Uterus (tissue), 2 donors: Measurements from ENCODE around the gene TNFAIP8L1.

Source experiments
- POLR2A ChIP-seq, 2 donors: fragments of 450-650 bp; IDR thresholded peaks; one replicate each; pipeline ENCODE4 v1.6.1; 2016; ENCODE audit warnings: antibody characterized with exemption in 2 of 2, mild to moderate bottlenecking in 1 of 2, moderate library complexity in 1 of 2
- TF ChIP-seq, protein P1 (sequence below), 4 experiments: fragments of 200-600 bp in 2 of 4; fragments of 450-650 bp in 2 of 4; sonication (generic) in 2 of 4; IDR thresholded peaks; one replicate each; pipeline ENCODE4 v1.5.1; 2016 to 2019; ENCODE audit warnings: antibody characterized with exemption in 4 of 4, mild to moderate bottlenecking in 2 of 4, moderate library complexity in 1 of 4

DNA sequence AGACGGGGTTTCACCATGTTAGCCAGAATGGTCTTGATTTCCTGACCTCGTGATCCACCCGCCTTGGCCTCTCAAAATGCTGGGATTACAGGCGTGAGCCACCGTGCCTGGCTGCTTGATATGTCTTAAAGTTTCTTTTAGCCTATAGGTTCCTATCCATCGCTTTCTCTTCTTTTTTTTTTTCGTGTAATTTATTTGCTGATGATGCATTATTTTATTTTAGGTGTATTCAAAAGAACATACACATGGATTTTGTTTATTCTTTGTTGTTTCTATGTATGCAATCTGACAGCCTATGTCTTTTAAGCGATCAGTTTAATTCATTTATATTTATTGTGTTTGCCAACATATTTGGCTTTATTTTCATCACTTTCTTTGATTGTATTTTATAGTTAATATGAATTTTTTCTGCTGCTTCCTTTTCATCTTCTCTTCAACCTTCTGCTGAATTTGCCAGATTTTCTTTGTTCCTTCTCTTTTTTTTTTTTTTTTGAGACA is 26.0 kb upstream of the TNFAIP8L1 start:
- TF ChIP-seq, protein P1, sequence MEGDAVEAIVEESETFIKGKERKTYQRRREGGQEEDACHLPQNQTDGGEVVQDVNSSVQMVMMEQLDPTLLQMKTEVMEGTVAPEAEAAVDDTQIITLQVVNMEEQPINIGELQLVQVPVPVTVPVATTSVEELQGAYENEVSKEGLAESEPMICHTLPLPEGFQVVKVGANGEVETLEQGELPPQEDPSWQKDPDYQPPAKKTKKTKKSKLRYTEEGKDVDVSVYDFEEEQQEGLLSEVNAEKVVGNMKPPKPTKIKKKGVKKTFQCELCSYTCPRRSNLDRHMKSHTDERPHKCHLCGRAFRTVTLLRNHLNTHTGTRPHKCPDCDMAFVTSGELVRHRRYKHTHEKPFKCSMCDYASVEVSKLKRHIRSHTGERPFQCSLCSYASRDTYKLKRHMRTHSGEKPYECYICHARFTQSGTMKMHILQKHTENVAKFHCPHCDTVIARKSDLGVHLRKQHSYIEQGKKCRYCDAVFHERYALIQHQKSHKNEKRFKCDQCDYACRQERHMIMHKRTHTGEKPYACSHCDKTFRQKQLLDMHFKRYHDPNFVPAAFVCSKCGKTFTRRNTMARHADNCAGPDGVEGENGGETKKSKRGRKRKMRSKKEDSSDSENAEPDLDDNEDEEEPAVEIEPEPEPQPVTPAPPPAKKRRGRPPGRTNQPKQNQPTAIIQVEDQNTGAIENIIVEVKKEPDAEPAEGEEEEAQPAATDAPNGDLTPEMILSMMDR (IDR thresholded peaks at IDR 0.05): no peak
- TF ChIP-seq POLR2A (IDR thresholded peaks at IDR 0.05): no peak
